CD4-positive, alpha-beta T cell treated with Interleukin-15 for 1 hour (primary cell): Measurements from ENCODE around the gene ZNF593.

Experiments
- DNase-seq: peaks from one replicate; pipeline ENCODE4 v3.0.0-alpha.2; 2020

Gene ZNF593

GRCh38 chr1:26171084-26172072, 1.7 kb downstream of the ZNF593 start, which contains the start of gene ZNF593OS:
ZNF593OS (minus strand) TSS chr1:26171832; CDS start chr1:26171661, 171 bp downstream.
- no peak for DNase-seq

- DNase-seq, result no peak
These were observed 5.6 kb downstream of the ZNF593 start for GRCh38 chr1:26175346-26175745.

DNA sequence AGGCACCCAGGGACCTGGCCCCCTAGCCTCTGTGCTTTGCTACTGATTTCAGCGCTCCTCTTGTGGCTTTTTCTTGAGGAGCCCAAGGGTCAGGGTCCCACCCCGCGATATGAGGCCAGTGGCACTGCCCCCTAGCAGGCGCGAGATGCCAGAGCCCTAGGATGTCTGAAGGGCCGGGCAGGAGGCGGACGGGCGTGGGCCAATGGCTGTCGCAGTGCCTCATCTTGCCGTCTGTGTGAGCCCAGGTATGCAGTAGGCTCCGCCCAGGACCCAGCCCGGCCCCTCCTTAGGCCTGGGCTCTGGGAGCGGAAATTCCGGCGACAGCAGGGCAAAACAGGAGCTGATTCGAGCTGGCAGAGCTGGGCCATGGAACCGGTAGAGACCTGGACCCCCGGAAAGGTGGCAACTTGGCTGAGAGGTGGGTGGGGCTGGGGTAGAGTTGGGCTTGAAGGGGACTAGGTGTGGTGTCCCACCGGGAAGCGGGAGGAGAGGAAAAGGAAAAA, 7.5 kb downstream of the ZNF593 start, which contains the start of gene CNKSR1:
Gene CNKSR1 (plus strand): TSS at position 310 of the 503 bp plus-strand sequence. CDS start 57 bp downstream, at position 367.
- DNase-seq, result no peak

- DNase-seq, result no peak
These were observed 10.3 kb downstream of the ZNF593 start for GRCh38 chr1:26180010-26180506.

DNA sequence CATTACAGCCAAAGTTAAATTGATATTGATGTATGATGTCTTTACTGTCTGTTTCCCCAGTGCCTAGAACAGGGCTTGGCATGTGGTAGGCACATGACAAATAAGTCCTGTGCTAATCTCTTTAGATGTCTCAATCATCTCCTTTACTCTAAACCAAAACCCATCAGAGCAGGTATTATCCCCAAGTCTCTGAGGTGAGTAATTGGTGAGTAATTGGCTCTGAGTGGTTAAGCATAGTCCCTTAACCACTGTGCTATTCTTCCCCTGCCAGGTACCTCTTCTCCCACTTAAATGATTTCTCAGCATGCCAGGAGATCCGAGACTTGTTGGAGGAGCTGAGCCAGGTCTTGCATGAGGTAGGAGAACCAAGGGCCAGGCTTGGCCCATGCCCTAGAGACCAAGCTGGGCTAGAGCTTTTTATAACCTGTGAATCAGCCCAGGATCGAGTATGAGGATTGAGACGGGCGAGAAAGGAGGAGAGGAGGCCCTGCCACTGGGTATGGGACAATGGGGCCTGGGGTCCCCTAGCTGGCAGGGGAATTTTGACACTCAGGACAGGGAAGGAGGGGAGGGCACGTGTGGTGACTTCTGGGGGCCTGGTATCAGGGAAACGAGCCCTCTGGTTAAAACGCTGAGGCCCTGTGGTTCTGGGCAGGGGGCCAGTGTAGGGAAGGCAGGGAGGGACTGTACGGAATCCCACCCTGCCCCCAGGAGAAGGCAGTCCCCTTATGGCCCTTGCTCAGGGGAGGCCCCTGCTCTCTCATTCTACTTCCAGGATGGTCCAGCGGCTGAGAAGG, 12.1 kb downstream of the ZNF593 start:
- DNase-seq, result no peak

- DNase-seq, result no peak
These were observed 12.6 kb downstream of the ZNF593 start for GRCh38 chr1:26182383-26182696.

- DNase-seq, result no peak
These were observed 14.4 kb downstream of the ZNF593 start for GRCh38 chr1:26184086-26184485.

DNA sequence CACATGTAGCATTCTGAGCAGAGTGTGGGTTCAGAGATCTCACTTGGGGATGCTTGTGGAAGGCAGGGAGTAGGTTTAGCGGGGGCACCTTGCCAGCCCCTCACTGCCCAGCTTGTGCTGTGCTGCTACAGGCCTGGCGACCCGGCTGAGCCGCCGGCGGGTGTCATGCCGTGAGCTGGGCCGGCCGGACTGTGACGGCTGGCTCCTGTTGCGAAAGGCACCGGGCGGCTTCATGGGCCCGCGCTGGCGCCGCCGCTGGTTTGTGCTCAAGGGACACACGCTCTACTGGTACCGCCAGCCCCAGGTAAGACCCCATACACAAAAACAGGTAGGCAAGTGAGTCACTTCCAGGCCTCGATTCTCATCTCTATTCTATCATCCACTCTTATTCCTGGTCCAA, 15.2 kb downstream of the ZNF593 start:
- DNase-seq, result no peak

DNA sequence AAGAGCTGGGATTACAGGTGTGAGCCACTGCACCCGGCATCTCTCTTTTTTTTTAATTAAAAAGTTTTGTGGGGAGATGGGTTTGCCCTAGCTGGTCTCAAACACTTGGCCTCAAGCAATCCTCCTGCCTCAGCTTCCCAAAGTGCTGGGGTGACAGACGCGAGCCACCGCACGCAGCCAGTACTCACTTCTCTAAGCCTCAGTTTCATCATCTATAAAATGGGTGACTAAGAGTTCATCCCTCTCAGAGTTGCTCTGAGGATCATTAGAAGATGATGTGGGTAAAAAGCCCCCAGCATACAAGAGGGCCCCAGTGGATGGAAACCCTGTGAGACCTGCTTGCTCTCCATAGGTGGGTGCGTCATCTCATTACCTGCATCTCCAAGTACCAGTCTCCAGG, 18.2 kb downstream of the ZNF593 start:
- DNase-seq, result no peak

GRCh38 chr1:26188477-26188876, 18.8 kb downstream of the ZNF593 start:
- no peak for DNase-seq

DNA sequence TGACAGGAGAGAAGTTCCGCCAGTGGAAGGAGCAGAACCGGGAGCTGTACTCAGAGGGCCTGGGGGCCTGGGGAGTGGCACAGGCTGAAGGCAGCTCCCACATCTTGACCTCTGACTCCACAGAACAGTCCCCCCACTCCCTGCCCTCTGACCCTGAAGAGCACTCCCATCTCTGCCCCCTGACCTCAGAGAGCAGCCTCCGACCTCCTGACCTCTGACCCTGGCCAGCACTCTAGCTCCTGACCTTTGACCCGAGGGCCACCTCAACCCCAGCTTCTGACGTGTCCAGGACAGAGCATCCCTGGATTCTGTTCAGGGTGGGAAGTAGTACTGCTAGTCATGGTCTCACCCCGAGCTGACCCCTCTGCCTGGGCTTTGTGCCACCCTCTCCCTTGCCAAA, 19.6 kb downstream of the ZNF593 start:
- no peak for DNase-seq

DNA sequence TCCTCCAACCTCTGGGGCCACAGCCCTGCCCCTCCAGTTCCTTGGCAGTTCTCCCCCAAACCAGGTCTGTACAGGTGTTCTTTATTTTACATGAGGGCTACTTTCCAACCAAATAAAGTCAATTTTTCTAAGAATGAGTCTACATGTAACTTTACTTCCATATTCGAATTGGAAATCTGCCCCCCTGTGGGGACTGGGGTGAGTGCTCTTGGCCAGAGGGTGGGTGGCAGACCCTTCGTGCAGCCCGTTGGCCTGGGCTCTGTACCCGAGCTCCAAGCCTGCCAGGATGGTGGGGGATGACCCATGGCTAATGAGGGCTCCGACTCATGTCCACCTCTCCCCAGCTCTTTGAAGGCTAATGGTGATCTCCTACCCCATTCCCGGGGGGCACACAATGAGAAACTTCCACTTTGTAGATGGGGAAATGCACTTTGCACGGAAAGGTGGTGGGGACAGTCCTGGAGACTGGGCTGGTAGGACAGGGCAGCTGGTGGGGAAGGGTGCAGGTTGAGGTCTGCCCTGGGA, 20.1 kb downstream of the ZNF593 start:
- no peak for DNase-seq

DNA sequence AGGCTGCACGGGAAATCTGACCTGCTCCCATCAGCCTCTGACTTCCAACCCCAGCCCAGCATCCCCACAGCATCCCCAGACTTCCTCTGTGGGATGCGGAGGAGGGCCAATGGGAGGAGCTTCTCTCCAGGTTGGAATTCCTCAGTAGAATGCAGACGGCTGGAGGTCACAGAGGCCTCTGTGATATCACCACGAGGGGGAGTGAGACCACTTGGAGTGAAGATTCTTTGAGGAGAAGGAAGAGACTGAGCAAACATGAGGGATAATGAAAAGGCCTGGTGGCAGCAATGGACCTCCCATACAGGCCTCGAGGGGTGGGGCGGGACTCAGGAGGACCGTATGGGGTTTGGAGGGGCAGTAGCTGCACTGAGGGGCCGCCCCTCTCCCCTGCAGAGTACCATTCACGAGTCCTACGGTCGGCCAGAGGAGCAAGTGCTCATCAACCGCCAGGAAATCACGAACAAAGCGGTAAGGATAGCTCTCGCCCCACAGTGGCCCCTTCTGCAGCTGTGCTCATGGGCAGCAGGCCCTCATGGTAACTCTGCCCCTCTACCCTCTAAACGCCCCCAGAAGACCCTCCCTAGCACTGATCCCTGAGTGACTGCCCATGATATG, 20.8 kb downstream of the ZNF593 start, which contains the start of gene CATSPER4:
Gene CATSPER4 (plus strand): TSS at position 230 of the 615 bp plus-strand sequence. CDS start 26 bp downstream, at position 256.
- no peak for DNase-seq

DNA sequence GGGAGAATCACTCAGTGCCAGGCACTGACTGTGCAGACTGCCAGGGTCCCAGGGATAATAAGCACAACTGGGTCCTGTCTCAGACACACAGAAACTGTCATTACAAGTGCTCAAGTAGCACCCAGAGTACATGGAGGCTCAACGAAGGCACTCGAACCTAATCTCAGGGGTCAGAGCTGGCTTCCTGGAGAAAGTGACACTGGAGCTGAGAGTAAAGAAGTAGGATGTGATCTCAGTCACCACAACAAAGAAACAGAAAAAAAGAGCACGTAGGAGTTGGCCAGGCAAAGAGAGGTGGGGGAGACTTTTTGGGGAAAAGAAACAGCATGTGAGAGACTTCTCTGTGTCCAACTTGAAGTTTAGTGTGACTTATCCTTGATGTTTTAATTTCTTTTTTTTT, 22.0 kb downstream of the ZNF593 start:
- no peak for DNase-seq

DNA sequence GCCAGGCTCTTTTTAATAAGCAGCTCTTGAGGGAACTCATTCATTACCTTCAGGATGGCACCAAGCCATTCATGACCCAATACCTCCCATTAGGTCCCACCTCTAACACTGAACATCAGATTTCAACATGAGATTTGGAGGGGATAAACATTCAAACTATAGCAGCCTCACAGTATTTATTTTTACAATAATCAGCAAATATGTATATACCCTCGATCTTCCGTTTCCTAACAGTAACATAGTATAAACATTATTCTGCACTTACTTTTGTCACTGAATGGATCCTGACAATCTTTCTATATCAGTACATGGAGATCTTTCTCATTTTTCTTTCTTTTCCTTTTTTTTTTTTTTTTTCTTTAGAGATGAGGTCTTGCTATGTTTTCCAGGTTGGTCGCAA, 26.1 kb downstream of the ZNF593 start:
- no peak for DNase-seq

DNA sequence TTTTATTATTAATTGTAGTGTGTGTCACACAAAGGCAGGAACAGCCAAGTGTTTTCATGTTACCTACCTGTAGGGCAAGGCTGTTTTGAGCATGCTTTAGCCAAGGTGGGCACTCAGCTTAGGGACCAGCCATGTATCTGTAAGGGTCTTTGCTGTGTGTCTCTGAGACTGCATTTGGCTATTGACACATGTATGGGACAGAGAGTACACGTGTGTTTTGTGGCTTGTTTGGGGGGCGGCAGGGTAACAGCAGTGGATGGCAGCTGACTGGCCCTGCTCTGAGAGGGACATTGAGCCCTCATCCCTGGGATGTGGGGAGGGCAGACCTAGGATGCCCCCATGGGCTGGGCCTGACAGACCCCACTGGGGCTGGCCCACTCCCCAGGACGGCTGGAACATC, 27.6 kb downstream of the ZNF593 start:
- DNase-seq, result no peak

GRCh38 chr1:26197813-26198212, 28.1 kb downstream of the ZNF593 start:
- DNase-seq, result no peak

DNA sequence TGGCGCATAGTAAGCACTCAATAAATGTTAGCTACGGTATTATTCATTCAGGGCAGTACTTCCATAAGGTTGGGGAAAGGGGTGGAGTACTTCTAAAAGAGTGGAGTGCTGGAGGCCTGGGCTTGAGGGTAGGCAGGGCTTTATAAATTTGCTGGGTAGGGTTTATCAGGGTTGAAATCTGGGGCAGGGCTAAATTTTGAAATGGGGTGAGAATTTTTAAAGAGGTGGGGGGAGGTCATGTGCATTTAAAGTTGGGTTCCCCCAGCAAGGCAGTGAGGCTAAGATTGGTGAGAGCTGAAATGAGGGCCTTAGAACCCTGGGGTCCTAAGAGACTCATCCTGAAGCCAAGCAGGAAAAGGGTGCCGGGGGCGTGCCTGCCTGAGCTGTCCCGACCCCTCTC, 30.7 kb downstream of the ZNF593 start:
- DNase-seq, result no peak

GRCh38 chr1:26203642-26204318, 34.1 kb downstream of the ZNF593 start:
- no peak for DNase-seq

DNA sequence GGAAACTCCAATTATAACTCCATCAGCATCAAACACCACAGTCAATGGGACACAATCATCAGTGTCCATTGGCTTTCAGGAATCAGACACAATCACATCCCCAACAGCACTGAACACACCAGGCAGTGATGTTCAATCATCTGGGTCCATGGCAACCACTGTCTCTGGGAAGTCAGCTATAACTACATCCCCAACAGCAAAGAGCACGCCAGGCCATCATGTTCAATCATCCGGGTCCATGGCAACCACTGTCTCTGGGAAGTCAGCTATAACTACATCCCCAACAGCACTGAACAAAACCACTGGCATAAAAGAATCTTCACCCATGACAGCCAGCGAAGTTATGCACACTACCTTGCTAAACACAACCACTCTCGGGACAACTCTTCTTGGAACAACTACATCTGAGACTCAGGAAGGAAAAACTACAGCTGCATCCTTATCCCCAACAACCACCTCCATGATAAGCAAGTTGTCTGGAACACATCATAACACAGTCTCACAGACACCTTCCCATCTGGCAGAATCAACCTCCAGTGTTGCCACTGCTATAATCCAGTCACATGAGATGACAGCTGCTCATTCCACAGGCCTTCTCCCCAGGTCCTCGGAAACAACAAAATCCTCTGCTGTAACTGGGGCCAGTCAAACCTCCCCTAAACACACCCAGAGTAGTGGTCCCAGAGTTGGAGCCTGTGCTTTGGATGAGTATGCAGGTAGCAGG, 40.6 kb downstream of the ZNF593 start:
- DNase-seq, result no peak

DNA sequence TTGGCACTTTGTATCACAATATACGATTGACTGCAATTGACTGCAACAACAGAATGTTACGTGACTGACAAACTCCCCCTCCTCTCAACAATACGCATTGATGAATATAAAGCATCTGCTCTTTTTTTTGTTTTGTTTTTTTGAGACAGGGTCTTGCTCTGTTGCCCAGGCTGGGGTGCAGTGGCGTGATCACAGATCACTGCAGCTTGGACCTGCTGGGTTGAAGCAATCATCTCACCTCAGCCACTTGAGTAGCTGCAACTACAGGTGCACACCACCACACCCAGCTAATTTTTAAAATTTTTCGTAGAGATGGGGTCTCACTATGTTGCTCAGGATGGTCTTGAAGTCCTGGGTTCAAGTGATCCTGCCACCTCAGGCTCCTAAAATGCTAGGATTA, 43.0 kb downstream of the ZNF593 start:
- DNase-seq, result no peak
